Measurements from ENCODE around the gene TMEM231.
A peak's percentile ranks its signal among the peaks of the same experiment; 100 is the strongest.
"Not testable (repeated sequence)": the region's sequence is repeated elsewhere in the genome, so short reads cannot be mapped to it uniquely, and the experiment has no call there.

TMEM231 gene

DNA sequence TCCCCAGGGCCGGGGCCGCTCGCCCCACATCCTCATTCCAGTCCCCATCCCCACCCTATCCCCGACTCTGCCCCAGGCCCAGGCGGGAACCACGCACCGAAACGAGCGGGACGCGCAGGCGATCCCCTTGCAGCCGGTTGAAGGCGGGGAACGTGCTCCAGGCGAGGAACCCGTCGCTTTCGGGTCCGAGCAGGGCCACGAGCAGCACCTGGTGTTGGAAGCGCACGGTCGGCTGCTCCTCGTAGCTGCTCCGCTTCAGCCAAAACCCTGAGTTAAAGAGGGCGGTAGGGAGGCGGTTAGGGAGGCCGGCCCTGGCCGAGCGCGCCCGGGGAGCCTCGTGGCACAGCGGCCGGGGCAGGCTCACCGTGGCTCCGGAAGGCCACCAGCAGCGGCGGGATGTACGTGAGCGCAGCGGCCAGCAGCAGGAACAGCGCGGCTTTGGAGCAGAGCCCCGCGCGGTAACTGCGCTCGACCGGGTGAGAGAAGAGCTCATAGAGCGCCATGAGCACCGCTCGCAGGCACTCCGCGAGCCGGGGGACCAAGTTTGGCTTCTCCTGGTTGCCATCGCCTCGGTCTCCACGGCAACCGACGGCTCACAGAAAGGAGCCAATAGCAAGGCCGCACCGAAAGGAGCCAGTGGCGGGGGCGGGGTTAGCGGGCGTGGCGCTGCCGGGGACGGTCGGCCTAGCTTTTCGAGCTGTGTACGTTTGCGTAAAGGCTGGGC lies at the start of gene TMEM231:
TMEM231 (minus strand) TSS at position 546 of the 724 bp plus-strand sequence; CDS start at position 503, 43 bp downstream.
- peak; percentile 93 to 98 (median 94) for DNase-seq (ENCODE audit: low read depth in 3 of 3)

- DNase-seq (ENCODE audit: low read depth in 3 of 3), result no peak
These were observed 47.2 kb upstream of the TMEM231 start for GRCh38 chr16:75603241-75603640.

DNA sequence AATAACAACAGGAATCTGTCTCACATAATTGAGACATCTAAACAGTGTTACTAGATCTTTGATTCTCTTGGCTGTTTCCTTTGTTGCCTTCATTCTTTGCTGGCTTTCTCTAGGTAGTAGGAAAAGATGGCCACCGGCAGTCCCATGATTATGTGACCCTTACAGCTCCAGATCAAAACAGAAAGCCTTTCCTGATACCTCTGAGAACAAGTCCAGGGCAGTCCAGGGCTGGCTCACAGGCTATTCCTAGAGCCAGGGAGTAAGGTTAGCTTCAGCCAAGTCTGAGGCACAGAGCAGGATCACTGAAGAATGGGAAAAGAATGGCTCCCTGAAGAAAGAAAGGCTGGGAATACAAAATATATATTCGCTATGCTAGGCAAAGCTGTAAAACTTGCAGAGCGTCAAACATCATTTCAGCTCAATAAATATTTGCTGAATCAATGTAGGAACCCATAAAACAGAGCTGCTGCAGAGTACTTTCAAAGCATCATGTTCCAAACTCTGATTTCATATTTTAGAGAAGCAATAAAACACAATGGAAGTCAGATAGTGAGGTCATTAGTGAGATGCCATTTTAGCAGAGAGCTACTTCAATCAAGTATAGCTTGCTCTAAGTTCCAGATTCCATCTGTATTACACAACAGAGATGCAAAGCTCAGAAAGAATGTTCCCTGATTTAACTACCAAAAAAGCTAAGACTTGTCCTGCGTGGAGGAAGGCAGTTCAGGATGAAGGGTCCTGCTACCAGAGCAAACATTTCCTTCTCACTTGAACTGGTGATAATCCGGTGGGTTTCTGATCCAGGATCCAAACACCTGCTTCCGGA lies 43.6 kb upstream of the TMEM231 start:
- DNase-seq (ENCODE audit: low read depth in 3 of 3), result no peak

GRCh38 chr16:75593825-75594820 lies 38.1 kb upstream of the TMEM231 start:
- no peak for DNase-seq (ENCODE audit: low read depth in 3 of 3)

DNA sequence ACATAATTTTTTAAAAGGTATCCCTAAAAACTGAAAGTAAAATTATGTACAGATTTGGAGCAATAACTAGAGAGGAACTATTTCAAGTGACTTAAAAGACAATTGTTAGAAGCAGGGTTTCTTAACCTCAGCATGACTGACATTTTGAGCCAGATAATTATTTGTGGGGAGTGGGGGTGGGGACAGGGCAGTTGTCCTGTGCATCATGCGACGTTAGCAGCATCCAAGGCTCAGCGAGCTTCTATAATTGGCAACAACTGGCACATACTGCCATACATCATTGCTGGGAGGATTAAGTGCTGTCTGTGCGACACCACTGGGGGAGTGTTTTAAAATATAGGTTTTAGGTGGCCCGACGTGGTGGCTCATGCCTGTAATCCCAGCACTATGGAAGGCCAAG lies 37.3 kb upstream of the TMEM231 start:
- no peak for DNase-seq (ENCODE audit: low read depth in 3 of 3)

GRCh38 chr16:75591927-75592326 lies 35.9 kb upstream of the TMEM231 start:
- DNase-seq (ENCODE audit: low read depth in 3 of 3), result not testable (repeated sequence)

DNA sequence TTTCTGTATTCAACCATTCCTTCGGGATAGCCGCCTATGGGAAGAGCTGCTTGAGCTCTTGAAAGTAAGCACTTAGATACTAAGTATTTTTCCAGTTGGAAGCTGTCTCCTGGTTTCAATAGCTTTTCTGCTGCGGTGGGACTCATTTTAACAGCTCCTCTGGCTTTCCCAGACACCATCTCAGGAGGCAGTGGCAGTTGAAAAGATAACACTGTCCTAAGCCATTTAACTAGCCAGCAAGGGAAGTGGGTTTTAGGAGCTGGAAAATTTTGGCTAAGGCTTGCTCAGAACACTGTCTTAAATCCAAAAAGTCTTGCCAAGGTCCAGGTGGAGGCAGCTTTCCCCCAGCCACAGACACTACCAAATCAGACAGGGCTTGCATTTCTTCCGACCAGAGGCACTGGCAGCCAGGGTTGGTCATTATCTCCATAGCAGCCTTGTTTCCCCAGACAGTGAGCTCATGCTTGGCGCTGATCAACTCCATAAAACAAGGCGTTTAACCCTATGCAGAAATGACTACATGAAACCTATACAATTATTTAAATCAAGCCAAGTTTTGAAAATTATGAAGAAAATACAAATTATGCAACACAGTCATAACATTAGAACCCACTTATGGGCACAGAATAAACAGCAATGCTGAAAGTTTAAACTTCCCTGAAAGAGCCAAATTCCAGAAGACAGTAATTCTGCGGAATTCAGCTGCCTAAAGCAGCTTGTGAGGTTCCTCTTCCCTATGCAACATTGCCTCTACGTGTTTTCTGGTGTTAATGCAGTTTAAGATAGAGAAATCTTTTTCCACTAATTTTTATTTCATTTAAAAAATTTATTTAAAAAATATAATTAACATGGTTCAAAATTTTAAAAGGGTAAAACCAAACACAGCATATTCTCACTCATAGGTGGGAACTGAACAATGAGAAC lies 35.1 kb upstream of the TMEM231 start:
- DNase-seq (ENCODE audit: low read depth in 3 of 3), result no peak

DNA sequence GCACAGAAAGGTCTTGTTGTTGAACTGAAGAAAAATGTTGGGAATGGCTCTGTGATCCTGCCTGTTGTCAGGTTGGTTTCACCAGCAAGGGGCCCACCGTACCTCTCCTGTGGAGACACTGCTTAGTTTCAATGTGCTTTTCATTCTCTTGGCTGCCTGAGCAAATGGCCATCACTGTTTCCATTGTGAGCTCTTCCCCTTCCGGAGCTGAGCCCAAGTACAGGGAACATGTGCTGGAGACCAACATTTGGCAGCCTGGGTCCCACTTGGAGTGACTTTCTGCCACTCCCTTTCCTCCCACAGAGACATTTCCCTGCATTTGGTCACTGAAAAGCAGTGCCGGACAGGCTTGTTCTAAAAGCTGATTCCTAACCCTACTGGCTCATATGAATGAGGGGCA lies 33.3 kb upstream of the TMEM231 start:
- no peak for DNase-seq (ENCODE audit: low read depth in 3 of 3)

DNA sequence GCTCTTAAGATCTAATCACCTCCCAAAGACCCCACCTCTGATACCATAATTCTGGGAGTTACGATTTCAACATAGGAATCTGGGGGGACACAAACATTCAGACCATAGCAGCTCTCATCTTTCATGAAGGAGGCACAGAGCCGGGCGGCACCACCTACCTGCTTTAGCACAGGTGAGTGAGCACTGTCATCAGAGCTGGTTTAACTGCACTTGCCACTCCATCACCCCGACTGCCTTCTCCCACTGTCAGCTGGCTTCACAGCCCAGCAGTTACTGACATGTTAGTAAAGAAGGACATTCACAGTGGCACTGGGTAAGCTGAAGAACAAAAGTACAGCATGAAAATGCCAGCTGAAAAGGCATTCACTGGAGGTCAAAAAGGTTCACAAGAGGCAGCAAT lies 32.7 kb upstream of the TMEM231 start:
- no peak for DNase-seq (ENCODE audit: low read depth in 3 of 3)

GRCh38 chr16:75584108-75584507 lies 28.1 kb upstream of the TMEM231 start:
- DNase-seq (ENCODE audit: low read depth in 3 of 3), result no peak

DNA sequence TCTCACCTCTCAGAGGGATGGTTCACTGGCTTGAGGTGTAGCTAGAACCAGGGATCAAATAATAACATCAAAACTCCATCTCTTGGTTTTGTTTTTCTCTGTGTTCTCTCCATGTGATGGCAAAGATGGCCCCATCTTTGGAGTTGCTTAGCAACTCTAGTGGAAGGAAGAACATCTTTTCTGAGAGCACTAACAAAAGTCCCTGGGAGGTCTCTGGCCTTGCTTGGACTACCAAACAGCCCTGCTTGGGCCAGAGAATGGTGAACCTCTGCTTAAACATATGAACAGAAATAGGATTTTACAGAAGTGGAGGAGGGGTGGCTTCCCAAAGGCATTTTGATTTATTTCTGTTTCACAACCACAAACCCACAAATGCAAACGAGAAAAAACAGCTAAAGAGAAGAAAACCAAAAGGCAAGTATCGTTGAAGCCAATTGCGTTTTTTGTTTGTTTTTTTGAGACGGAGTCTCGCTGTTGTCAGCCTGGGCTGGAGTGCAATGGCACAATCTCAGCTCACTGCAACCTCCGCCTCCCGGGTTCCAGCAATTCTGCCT lies 23.3 kb upstream of the TMEM231 start:
- no peak for DNase-seq (ENCODE audit: low read depth in 3 of 3)

GRCh38 chr16:75578725-75579124 lies 22.7 kb upstream of the TMEM231 start:
- no peak for DNase-seq (ENCODE audit: low read depth in 3 of 3)

GRCh38 chr16:75578212-75578611 lies 22.2 kb upstream of the TMEM231 start:
- DNase-seq (ENCODE audit: low read depth in 3 of 3), result no peak

GRCh38 chr16:75576384-75576811 lies 20.3 kb upstream of the TMEM231 start:
- no peak for DNase-seq (ENCODE audit: low read depth in 3 of 3)

DNA sequence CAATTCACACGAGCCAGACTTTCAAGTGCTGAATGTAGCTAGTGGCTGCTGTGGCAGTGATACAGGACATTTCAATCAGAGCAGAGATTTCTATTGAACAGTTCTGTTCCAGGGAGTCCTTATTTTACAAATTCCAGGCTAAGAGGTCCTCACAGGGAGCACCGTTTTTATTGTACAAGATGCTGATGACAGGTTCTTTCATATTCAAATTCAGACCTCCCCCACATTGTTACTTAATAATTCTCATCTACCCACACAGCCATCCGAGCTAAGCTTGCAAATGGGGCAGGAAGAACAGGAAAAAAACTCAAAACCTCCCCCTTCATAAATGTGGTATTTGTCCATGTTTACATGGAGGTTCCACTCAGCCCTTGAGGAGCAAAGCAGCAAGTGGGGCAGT lies 19.9 kb upstream of the TMEM231 start:
- DNase-seq (ENCODE audit: low read depth in 3 of 3), result no peak

DNA sequence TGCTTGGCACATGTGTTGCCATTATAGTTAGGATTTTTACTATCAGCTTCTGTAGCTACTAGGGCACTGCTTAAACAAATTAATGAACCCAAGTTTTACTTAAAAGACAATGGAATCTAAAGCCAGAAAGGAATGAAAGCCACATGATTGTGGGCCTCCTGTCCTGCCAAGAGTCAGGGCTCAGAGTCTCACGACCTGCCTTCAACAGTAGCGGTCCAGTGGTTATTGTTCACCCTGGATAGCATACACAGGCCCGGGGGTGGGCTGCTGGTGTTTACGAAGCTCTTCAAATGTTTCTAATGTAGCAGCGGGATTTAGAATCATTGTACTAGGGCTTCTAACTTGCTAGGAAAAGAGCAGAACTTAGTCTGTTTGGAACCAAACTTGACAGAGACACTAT lies 17.9 kb upstream of the TMEM231 start:
- DNase-seq (ENCODE audit: low read depth in 3 of 3), result no peak

DNA sequence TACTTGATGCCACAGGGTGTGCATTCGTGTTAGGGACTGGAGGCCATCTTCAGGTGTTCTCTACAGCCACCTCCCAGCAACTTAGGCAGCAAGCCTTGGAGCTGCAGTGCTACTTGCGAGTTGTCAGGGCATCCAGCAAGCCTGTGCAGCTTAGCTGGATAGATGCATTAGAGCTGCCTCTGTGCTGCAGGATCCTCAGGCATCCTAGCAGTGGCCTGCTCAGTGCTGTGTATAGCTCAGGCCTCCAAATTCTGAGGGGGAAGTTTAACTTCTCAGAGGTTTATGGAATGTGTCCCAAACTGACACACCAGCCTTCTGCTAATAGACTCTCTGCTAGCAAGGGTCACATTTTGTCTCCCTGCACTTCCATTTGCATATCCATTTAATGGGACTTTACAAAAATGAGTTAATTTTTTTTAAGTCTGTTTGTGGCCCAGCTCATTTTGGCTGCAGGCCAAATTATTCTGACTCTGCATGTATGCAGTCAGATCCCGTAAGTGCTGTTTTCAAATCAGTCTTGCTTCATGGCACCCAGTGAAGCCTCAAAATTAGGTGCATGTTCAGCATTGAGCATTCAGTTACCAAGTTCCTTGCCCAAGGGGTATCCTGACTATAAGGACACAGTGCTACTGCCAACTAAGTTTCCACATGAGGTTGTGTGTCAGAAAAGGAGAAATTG lies 17.0 kb upstream of the TMEM231 start:
- DNase-seq (ENCODE audit: low read depth in 3 of 3), result no peak

GRCh38 chr16:75570396-75571065 lies 14.5 kb upstream of the TMEM231 start:
- no peak for DNase-seq (ENCODE audit: low read depth in 3 of 3)

- no peak for DNase-seq (ENCODE audit: low read depth in 3 of 3)
These were observed 11.9 kb upstream of the TMEM231 start for GRCh38 chr16:75567911-75568310.

Data from stimulated activated CD4-positive, alpha-beta T cell treated with anti-CD3 and anti-CD28 coated beads, TNF-alpha, amount 100 ng/mL, for 24 hours (primary cell).